ENCODE data around the gene MED27. TPM values are rescaled to one million over a fixed set of nuclear protein-coding genes. Genes with fewer than 3 reads are reported as not detected.

MED27 gene
- polyA plus RNA-seq, 1 experiment = 36.9 TPM

DNA sequence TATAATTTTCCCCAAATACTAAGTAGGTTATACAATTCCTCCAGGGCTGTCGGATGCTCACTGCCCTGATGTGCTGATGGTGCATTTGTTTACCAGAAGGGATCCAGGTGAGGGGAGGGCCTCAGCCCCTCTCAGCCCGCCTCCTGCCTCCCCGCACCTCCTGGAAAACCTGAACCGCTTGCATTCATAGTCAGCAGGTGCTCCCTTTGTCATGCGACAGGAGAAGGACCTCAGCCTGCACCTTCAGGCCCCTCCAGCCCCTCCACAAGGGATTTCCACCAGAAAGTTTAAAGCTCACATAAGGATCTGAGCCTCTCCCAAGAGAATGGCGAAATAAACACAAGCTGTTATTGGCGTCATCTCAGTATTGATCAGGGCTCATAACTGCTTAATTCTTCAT lies 45.7 kb upstream of the MED27 start:
- H3K4me3 ChIP-seq (ENCODE audit: low read depth, low read length) = no peak overlapping the region
- TF ChIP-seq, protein P1, sequence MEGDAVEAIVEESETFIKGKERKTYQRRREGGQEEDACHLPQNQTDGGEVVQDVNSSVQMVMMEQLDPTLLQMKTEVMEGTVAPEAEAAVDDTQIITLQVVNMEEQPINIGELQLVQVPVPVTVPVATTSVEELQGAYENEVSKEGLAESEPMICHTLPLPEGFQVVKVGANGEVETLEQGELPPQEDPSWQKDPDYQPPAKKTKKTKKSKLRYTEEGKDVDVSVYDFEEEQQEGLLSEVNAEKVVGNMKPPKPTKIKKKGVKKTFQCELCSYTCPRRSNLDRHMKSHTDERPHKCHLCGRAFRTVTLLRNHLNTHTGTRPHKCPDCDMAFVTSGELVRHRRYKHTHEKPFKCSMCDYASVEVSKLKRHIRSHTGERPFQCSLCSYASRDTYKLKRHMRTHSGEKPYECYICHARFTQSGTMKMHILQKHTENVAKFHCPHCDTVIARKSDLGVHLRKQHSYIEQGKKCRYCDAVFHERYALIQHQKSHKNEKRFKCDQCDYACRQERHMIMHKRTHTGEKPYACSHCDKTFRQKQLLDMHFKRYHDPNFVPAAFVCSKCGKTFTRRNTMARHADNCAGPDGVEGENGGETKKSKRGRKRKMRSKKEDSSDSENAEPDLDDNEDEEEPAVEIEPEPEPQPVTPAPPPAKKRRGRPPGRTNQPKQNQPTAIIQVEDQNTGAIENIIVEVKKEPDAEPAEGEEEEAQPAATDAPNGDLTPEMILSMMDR (IDR thresholded peaks at IDR 0.05; ENCODE audit: insufficient read depth, low read depth, low read length) = no peak
- DNase-seq (ENCODE audit: low read depth) = no peak
- H3K27me3 ChIP-seq (ENCODE audit: control insufficient read depth, insufficient read depth, low read length) = peaks cover 41% of the 10 kb centered on the region
- ChIA-PET CTCF (no interaction called here), POLR2A (interaction anchor here (0.6 kb wide), 1 partner anchor 14 kb away, joined by 12 read pairs; no protein-coding TSS in a partner anchor)
- H3K36me3 ChIP-seq (ENCODE audit: control insufficient read depth, insufficient read depth, low read length) = no peaks in the 10 kb centered on the region

DNA sequence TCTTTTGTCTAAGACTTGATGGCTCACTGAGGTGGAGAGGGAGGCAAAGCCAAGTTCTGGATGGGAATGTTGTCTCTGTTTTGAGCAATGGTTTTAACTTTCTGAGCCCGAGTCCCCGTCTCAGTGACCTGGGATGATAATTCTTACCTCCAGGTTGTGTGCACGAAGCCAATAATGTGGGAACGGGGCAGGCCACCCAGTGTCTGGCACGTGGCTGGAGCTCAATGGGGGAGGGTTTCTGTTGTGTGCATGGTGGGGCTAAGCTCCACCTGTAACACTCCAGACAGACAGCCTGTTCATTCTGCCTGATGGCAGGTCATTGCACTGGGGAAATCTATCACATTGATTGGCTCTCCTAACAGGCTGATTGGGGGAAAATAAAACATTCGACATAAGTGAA lies 45.1 kb upstream of the MED27 start:
- POLR2A ChIA-PET = no interaction called here
- TF ChIP-seq, protein P1 (IDR thresholded peaks at IDR 0.05; ENCODE audit: insufficient read depth, low read depth, low read length) = no peak

DNA sequence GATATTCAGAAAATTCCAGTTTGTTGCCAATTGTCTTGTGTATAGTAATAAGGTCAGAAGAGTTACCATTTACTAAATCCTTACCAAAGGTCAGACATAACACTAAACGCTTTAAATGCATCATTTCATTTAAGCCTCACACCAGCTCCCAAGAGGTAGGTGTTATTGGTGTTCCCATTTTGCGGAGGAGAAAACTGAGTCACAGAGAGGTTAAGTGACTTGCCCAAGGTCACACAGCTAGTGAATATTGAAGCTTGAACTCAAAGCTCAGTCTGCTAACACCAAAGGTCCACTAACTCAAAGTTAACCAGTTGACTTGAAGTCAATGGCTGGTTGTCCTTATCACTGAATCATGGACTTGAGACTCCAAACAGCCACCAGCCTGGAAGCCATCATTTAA lies 41.4 kb upstream of the MED27 start:
- no peak overlapping the region for H3K4me3 ChIP-seq (ENCODE audit: low read depth, low read length)
- peaks cover 24% of the 10 kb centered on the region for H3K27me3 ChIP-seq (ENCODE audit: control insufficient read depth, insufficient read depth, low read length)
- no peaks in the 10 kb centered on the region for H3K36me3 ChIP-seq (ENCODE audit: control insufficient read depth, insufficient read depth, low read length)
- ChIA-PET CTCF (no interaction called here), POLR2A (no interaction called here)
- no peak for DNase-seq (ENCODE audit: low read depth)
- TF ChIP-seq, protein P1 (IDR thresholded peaks at IDR 0.05; ENCODE audit: insufficient read depth, low read depth, low read length) = no peak

More for the DNA sequence above, 45.1 kb upstream of the MED27 start:
- Histone ChIP-seq H3K36me3 (ENCODE audit: control insufficient read depth, insufficient read depth, low read length) (no peaks in the 10 kb centered on the region), H3K27me3 (ENCODE audit: control insufficient read depth, insufficient read depth, low read length) (peaks cover 45% of the 10 kb centered on the region), H3K4me3 (ENCODE audit: low read depth, low read length) (no peak overlapping the region)
- CTCF ChIA-PET = no interaction called here
- DNase-seq (ENCODE audit: low read depth) = no peak

DNA sequence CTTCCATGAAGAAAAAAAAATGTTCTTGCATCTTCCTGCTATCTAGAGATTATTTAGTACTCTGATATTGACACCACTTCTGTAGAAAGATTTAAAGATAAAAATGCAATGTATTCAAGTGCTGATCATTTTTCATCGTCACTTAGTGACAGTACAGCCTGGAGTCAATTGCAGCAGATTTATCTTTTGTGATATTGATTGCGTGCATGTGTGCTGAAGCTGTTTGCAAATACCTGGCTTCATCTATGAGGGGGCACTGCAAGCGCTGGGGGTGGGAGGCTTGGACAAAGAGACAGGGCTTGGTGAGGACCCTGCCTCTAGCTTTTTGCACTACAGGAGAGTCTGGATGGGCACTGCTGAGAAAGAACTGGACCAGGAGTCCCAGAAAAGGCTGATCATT lies 38.0 kb upstream of the MED27 start:
- DNase-seq (ENCODE audit: low read depth) = no peak
- TF ChIP-seq, protein P1 (IDR thresholded peaks at IDR 0.05; ENCODE audit: insufficient read depth, low read depth, low read length) = no peak
- CTCF ChIA-PET = interaction anchor here (1.3 to 1.8 kb wide), 2 partner anchors 13 to 19 kb away, joined by 3 to 4 read pairs; no protein-coding TSS in a partner anchor
- POLR2A ChIA-PET = no interaction called here
- Histone ChIP-seq H3K27me3 (ENCODE audit: control insufficient read depth, insufficient read depth, low read length) (peaks cover 9% of the 10 kb centered on the region), H3K4me3 (ENCODE audit: low read depth, low read length) (no peak overlapping the region), H3K36me3 (ENCODE audit: control insufficient read depth, insufficient read depth, low read length) (no peaks in the 10 kb centered on the region)

DNA sequence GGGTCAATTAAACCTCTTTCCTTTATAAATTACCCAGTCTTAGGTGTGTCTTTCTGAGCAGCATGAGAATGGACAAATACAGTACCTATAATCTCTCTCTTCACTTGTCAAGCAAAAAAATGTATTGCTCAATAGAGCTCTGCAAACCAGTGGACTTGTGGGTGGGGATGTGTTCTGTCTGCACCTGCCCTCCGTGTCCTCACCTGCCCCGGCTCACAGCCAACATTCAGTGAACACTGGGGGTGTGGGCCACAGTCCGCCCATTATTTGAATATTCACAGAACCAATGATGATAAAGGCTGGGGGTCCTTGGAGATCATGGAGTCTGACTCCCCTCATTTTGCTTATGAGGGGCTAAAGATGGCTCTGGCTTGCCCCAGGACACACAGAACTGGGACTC lies 36.9 kb upstream of the MED27 start:
- H3K27me3 ChIP-seq (ENCODE audit: control insufficient read depth, insufficient read depth, low read length) = peaks cover 6% of the 10 kb centered on the region
- no peak for DNase-seq (ENCODE audit: low read depth)
- TF ChIP-seq, protein P1 (IDR thresholded peaks at IDR 0.05; ENCODE audit: insufficient read depth, low read depth, low read length) = no peak
- no peaks in the 10 kb centered on the region for H3K36me3 ChIP-seq (ENCODE audit: control insufficient read depth, insufficient read depth, low read length)
- ChIA-PET POLR2A (no interaction called here), CTCF (no interaction called here)
- H3K4me3 ChIP-seq (ENCODE audit: low read depth, low read length) = no peak overlapping the region
